K562 (cell line): Measurements from ENCODE around the gene GLIS1. TPM values are rescaled to one million over a fixed set of nuclear protein-coding genes. Genes with fewer than 3 reads are reported as not detected.

Experiments
- ATAC-seq: fragments of 200-7000 bp; cut with Tn5 transposase; 3 replicates; pipeline ENCODE4 v1.9.1; 2020; ENCODE audit warnings: moderate library complexity
- BruUV-seq: library from RNA; stranded (reverse); fragments of 400-500 nt; replicated peaks from 2 replicates; lab custom pipeline; 2021; lab: Mats Ljungman, UMichigan
- CTCF ChIA-PET: fragments of 300-600 bp; formaldehyde crosslinking; extraction: SDS; loops from one replicate; lab custom pipeline; 2021; ENCODE audit warnings: low intra/inter-chr PET ratio; lab: Yijun Ruan, JAX
- POLR2A ChIA-PET: fragments of 300-600, 350-650 bp; sonication (Branson Sonifier 250); formaldehyde crosslinking; extraction: SDS; loops from one replicate; lab custom pipeline; 2021; ENCODE audit warnings: antibody characterized with exemption, inconsistent platforms; lab: Yijun Ruan, JAX
- DNase-seq, 4 experiments: peaks; one replicate each; pipeline versions ENCODE4 v3.0.0 to v3.0.0-alpha.2; 2011 to 2018; ENCODE audit warnings: low spot score in 3 of 4, mixed read lengths in 3 of 4; ENCODE audit errors: extremely low read depth in 1 of 4
- FAIRE-seq: peaks from 2 replicates; lab custom pipeline; 2011; peaks lifted over from hg19 to GRCh38; lab: Jason Lieb, UNC
- H2AFZ ChIP-seq: 2 replicates; pipeline ENCODE4 v1.6.0; 2011; ENCODE audit warnings: low read depth, low read length, control low read depth, inconsistent platforms
- H3K27ac ChIP-seq: fragments of 200-600 bp; 3 replicates; pipeline ENCODE4 v1.8.0; 2011; ENCODE audit warnings: low read depth, mild to moderate bottlenecking, control low read depth, inconsistent platforms, low read length, moderate library complexity, mixed read lengths; ENCODE audit errors: extremely low read depth
- H3K27me3 ChIP-seq, 2 experiments: fragments of 300-600 bp in 1 of 2; 2 replicates in 1 of 2; 3 replicates in 1 of 2; pipeline versions ENCODE4 v1.6.0 to v1.8.0; 2011; ENCODE audit warnings: inconsistent platforms in 2 of 2, low read length in 2 of 2, mild to moderate bottlenecking in 1 of 2, mixed read lengths in 1 of 2, moderate library complexity in 1 of 2; ENCODE audit not compliant: control insufficient read depth in 2 of 2, insufficient read depth in 2 of 2
- H3K36me3 ChIP-seq: fragments of 300-600 bp; 3 replicates; pipeline ENCODE4 v1.8.0; 2011; ENCODE audit warnings: mild to moderate bottlenecking, low read length, inconsistent platforms; ENCODE audit not compliant: control insufficient read depth, insufficient read depth
- H3K4me1 ChIP-seq, 2 experiments: fragments of 200-600 bp in 1 of 2; replicated peaks in 1 of 2; 2 replicates in 1 of 2; 3 replicates in 1 of 2; pipeline versions ENCODE4 v1.5.1 to v1.8.0; 2011; ENCODE audit warnings: inconsistent platforms in 2 of 2, low read length in 2 of 2, mild to moderate bottlenecking in 1 of 2, mixed read lengths in 1 of 2, moderate library complexity in 1 of 2; ENCODE audit not compliant: control insufficient read depth in 2 of 2, insufficient read depth in 2 of 2
- H3K4me2 ChIP-seq: 2 replicates; pipeline ENCODE4 v1.6.1; 2011; ENCODE audit warnings: low read length, control low read depth, inconsistent platforms, mixed read lengths; ENCODE audit not compliant: insufficient read depth
- H3K4me3 ChIP-seq: fragments of 200-600 bp; sonication (generic), shearing (Covaris generic); 2 replicates; pipeline ENCODE4 v1.5.1; 2016; ENCODE audit warnings: control low read depth, inconsistent platforms
- H3K79me2 ChIP-seq: fragments of 200-600 bp; 3 replicates; pipeline ENCODE4 v1.8.0; 2011; ENCODE audit warnings: low read length, inconsistent platforms; ENCODE audit not compliant: control insufficient read depth, insufficient read depth
- H3K9ac ChIP-seq, 2 experiments: 2 replicates each; pipeline versions ENCODE4 v1.6.0 to v1.6.1; 2011; ENCODE audit warnings: low read depth in 2 of 2, low read length in 2 of 2, control low read depth in 1 of 2, inconsistent platforms in 1 of 2, mild to moderate bottlenecking in 1 of 2, mixed read lengths in 1 of 2; ENCODE audit not compliant: insufficient read depth in 1 of 2
- H3K9me1 ChIP-seq: one replicate; pipeline ENCODE4 v1.6.0; 2011; ENCODE audit warnings: inconsistent platforms, mild to moderate bottlenecking, low read length, moderate library complexity; ENCODE audit not compliant: control insufficient read depth, insufficient read depth
- H3K9me3 ChIP-seq: replicated peaks from 2 replicates; pipeline ENCODE4 v1.5.1; 2011; ENCODE audit warnings: low read depth, low read length, inconsistent platforms; ENCODE audit not compliant: control insufficient read depth, insufficient read depth
- H4K20me1 ChIP-seq: replicated peaks from 2 replicates; pipeline ENCODE4 v1.6.1; 2011; ENCODE audit warnings: low read length, inconsistent platforms, mixed read lengths; ENCODE audit not compliant: control insufficient read depth, insufficient read depth
- CBX8 ChIP-seq: fragments of 200-600 bp; sonication (generic); IDR thresholded peaks from 2 replicates; pipeline ENCODE4 v1.6.1; 2012; ENCODE audit warnings: borderline replicate concordance, mixed run types, low read depth, mild to moderate bottlenecking, moderate library complexity, mixed read lengths, low read length, control low read depth, inconsistent platforms; ENCODE audit not compliant: poor library complexity, severe bottlenecking; ENCODE audit errors: extremely low read depth
- TBL1XR1 ChIP-seq, 2 experiments: IDR thresholded peaks; 2 replicates each; pipeline ENCODE4 v1.6.1; 2012; ENCODE audit warnings: improper control_type of control experiment in 2 of 2, low read length in 2 of 2, mild to moderate bottlenecking in 1 of 2
- ZNF551 ChIP-seq: fragments of 250-450 bp; sonication (Bioruptor Pico); IDR thresholded peaks from 2 replicates; pipeline ENCODE4 v1.5.0; 2021; ENCODE audit warnings: mild to moderate bottlenecking, moderate library complexity
- WGBS: fragments of 100-300 bp; shearing (Covaris generic); methylation state at CpG from one replicate; pipeline ENCODE4 v1.1.6; 2016; ENCODE audit warnings: low coverage, mixed read lengths; ENCODE audit not compliant: insufficient coverage; ENCODE audit errors: missing lambda C conversion rate; 5-methylcytosine and 5-hydroxymethylcytosine counted together
- in situ Hi-C: fragments of 300-500 bp; cut with MboI; formaldehyde crosslinking; loops from 4 replicates; pipeline ENCODE4 v1.15.0; 2018; ENCODE audit warnings: inconsistent platforms, mixed read lengths
- intact Hi-C: fragments of 100-400 bp; cut with micrococcal nuclease; formaldehyde crosslinking; loops from 2 replicates; pipeline ENCODE4 v1.14.2; 2022
- polyA plus RNA-seq, 8 experiments: library from polyadenylated mRNA; depleted of rRNA in 4 of 8; stranded (reverse) in 5 of 8; unstranded in 3 of 8; fragments of >200 nt; fragmentation: Nextera tagmentation in 2 of 8; fragmentation: Illumina TruSeq in 1 of 8; extraction: Ambion mirVana in 2 of 8; extraction: Trizol in 1 of 8; gene quantifications; 2 replicates each; pipeline versions ENCODE4 v1.2.1 to v1.2.3, GENCODE V29; 2011 to 2014; ENCODE audit warnings: inconsistent platforms in 1 of 8, missing spikeins in 1 of 8
- total RNA-seq, 7 experiments: library from RNA; depleted of rRNA in 6 of 7; stranded (reverse); fragments of >200 nt in 6 of 7; fragmentation: Illumina TruSeq in 2 of 7; extraction: Trizol in 2 of 7; gene quantifications; 2 replicates each; pipeline versions ENCODE4 v1.2.1 to v1.2.3, GENCODE V29; 2011 to 2021; ENCODE audit warnings: low replicate concordance in 1 of 7
- TF ChIP-seq, protein P1 (sequence below): IDR thresholded peaks from 2 replicates; pipeline ENCODE4 v1.6.1; 2014; ENCODE audit warnings: antibody characterized with exemption
- TF ChIP-seq, protein P2 (sequence below): sonication (generic); formaldehyde crosslinking; IDR thresholded peaks from 2 replicates; pipeline ENCODE4 v1.8.1; 2023; ENCODE audit warnings: mild to moderate bottlenecking, missing genetic modification reagents, moderate library complexity
- TF ChIP-seq, protein P3 (sequence below): fragments of 250-450 bp; sonication (Bioruptor Pico); IDR thresholded peaks from 2 replicates; pipeline ENCODE4 v1.4.0; 2020
- TF ChIP-seq, protein P4 (sequence below): sonication (generic); formaldehyde crosslinking; IDR thresholded peaks from 2 replicates; pipeline ENCODE4 v1.8.1; 2023; ENCODE audit warnings: mild to moderate bottlenecking, missing genetic modification reagents
- TF ChIP-seq, protein P5 (sequence below): fragments of 450-650 bp; conservative IDR thresholded peaks from 2 replicates; pipeline ENCODE4 v1.6.1; 2016; ENCODE audit warnings: missing genetic modification characterization, low read depth, mild to moderate bottlenecking, missing compliant biosample characterization, moderate library complexity
- TF ChIP-seq, protein P6 (sequence below): fragments of 250-450 bp; sonication (Bioruptor Pico); IDR thresholded peaks from 2 replicates; pipeline ENCODE4 v1.4.0; 2020; ENCODE audit warnings: mild to moderate bottlenecking, moderate library complexity, borderline replicate concordance

Gene GLIS1
- total and polyA plus RNA-seq, 9 of the 15 experiments (the other 6 are each of a cell fraction or from before 2014, with no cell fraction given): not detected

DNA sequence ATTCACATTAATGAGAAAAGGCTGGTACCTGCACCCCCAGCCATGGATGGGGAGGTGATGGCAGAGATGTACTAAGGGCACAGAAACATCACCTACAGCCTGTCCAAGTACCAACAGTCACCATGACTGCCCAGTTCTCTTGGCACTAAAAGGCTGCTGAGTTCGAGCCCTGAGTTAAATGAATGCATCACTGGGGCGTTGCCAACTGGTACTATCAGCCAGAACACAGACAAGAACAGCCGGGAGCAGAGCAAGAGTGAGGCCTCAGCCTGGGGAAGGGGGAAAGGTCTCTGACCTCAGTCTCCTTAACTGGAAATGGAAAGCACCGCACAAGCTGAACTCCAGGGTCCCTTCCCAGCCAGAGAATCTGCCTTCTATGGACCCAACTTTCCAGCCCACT lies 60.5 kb downstream of the GLIS1 start (continued):
- TF ChIP-seq, protein P1, sequence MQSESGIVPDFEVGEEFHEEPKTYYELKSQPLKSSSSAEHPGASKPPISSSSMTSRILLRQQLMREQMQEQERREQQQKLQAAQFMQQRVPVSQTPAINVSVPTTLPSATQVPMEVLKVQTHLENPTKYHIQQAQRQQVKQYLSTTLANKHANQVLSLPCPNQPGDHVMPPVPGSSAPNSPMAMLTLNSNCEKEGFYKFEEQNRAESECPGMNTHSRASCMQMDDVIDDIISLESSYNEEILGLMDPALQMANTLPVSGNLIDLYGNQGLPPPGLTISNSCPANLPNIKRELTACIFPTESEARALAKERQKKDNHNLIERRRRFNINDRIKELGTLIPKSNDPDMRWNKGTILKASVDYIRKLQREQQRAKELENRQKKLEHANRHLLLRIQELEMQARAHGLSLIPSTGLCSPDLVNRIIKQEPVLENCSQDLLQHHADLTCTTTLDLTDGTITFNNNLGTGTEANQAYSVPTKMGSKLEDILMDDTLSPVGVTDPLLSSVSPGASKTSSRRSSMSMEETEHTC: no peak
- TF ChIP-seq, protein P2, sequence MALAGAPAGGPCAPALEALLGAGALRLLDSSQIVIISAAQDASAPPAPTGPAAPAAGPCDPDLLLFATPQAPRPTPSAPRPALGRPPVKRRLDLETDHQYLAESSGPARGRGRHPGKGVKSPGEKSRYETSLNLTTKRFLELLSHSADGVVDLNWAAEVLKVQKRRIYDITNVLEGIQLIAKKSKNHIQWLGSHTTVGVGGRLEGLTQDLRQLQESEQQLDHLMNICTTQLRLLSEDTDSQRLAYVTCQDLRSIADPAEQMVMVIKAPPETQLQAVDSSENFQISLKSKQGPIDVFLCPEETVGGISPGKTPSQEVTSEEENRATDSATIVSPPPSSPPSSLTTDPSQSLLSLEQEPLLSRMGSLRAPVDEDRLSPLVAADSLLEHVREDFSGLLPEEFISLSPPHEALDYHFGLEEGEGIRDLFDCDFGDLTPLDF (CRISPR knock-in tag): no peak
- no peak for TF ChIP-seq TBL1XR1 (IDR thresholded peaks at IDR 0.05; ENCODE audit: low read length in 2 of 2)
- no peak for TF ChIP-seq ZNF551 (CRISPR knock-in tag)

DNA sequence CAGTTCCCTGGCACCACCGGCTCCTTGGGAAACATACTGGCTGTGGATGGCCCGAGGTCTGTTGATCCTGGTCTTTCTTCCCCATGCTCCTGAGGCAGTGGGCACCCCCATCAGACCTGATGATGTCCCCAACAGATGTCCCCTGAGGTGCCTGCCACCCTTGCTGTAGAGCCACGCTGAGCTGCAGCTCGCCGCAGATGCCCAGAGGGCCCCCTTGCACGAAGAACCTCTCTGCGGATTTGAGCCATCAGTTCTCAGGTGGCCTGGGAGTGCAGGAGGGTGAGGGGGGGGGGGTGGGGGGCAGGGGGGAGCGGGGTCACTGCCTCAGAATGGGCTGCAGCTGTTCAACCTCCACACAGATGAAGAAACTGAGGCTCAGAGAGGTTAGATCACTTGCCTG lies 60.9 kb downstream of the GLIS1 start:
- Histone ChIP-seq H3K9me3 (no peaks in the 10 kb centered on the region), H3K36me3 (no peaks in the 10 kb centered on the region), H4K20me1 (peaks cover 28% of the 10 kb centered on the region), H3K27ac (no peak overlapping the region), H3K4me3 (no peak overlapping the region), H3K9ac (no peak overlapping the region), H3K79me2 (no peaks in the 10 kb centered on the region), H3K27me3 (peaks cover 46 to 91% of the 10 kb centered on the region in 2 experiments), H3K4me2 (no peak overlapping the region), H3K9me1 (no peaks in the 10 kb centered on the region), H3K4me1 (no peaks in the 10 kb centered on the region), H2AFZ (no peak overlapping the region)
- no peak for ATAC-seq
- TF ChIP-seq, protein P3, sequence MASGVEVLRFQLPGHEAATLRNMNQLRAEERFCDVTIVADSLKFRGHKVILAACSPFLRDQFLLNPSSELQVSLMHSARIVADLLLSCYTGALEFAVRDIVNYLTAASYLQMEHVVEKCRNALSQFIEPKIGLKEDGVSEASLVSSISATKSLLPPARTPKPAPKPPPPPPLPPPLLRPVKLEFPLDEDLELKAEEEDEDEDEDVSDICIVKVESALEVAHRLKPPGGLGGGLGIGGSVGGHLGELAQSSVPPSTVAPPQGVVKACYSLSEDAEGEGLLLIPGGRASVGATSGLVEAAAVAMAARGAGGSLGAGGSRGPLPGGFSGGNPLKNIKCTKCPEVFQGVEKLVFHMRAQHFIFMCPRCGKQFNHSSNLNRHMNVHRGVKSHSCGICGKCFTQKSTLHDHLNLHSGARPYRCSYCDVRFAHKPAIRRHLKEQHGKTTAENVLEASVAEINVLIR (CRISPR knock-in tag): no peak
- TF ChIP-seq, protein P4, sequence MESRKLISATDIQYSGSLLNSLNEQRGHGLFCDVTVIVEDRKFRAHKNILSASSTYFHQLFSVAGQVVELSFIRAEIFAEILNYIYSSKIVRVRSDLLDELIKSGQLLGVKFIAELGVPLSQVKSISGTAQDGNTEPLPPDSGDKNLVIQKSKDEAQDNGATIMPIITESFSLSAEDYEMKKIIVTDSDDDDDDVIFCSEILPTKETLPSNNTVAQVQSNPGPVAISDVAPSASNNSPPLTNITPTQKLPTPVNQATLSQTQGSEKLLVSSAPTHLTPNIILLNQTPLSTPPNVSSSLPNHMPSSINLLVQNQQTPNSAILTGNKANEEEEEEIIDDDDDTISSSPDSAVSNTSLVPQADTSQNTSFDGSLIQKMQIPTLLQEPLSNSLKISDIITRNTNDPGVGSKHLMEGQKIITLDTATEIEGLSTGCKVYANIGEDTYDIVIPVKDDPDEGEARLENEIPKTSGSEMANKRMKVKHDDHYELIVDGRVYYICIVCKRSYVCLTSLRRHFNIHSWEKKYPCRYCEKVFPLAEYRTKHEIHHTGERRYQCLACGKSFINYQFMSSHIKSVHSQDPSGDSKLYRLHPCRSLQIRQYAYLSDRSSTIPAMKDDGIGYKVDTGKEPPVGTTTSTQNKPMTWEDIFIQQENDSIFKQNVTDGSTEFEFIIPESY (CRISPR knock-in tag): no peak
- TF ChIP-seq, protein P5, sequence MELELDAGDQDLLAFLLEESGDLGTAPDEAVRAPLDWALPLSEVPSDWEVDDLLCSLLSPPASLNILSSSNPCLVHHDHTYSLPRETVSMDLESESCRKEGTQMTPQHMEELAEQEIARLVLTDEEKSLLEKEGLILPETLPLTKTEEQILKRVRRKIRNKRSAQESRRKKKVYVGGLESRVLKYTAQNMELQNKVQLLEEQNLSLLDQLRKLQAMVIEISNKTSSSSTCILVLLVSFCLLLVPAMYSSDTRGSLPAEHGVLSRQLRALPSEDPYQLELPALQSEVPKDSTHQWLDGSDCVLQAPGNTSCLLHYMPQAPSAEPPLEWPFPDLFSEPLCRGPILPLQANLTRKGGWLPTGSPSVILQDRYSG (tag): no peak
- no peak for TF ChIP-seq CBX8
- TF ChIP-seq, protein P6, sequence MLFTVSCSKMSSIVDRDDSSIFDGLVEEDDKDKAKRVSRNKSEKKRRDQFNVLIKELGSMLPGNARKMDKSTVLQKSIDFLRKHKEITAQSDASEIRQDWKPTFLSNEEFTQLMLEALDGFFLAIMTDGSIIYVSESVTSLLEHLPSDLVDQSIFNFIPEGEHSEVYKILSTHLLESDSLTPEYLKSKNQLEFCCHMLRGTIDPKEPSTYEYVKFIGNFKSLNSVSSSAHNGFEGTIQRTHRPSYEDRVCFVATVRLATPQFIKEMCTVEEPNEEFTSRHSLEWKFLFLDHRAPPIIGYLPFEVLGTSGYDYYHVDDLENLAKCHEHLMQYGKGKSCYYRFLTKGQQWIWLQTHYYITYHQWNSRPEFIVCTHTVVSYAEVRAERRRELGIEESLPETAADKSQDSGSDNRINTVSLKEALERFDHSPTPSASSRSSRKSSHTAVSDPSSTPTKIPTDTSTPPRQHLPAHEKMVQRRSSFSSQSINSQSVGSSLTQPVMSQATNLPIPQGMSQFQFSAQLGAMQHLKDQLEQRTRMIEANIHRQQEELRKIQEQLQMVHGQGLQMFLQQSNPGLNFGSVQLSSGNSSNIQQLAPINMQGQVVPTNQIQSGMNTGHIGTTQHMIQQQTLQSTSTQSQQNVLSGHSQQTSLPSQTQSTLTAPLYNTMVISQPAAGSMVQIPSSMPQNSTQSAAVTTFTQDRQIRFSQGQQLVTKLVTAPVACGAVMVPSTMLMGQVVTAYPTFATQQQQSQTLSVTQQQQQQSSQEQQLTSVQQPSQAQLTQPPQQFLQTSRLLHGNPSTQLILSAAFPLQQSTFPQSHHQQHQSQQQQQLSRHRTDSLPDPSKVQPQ (CRISPR knock-in tag): no peak
- WGBS: 3% methylated on average over 7 of the region's 8 CpGs
- ChIA-PET CTCF (no interaction called here), POLR2A (no interaction called here)
- DNase-seq: no peak
- FAIRE-seq: no peak
- intact Hi-C loops (no loop called here), in situ Hi-C loops (no loop called here)
- BruUV-seq: no TSS peak
